ENCODE measurements around the gene TWSG1. TPM values are rescaled to one million over a fixed set of nuclear protein-coding genes. Genes with fewer than 3 reads are reported as not detected.

The TWSG1 gene
- total and polyA plus RNA-seq, 10 of the 15 experiments (the other 5 are each of a cell fraction or from before 2014, with no cell fraction given): 11.1 to 45.1 (median 27.7) TPM

DNA sequence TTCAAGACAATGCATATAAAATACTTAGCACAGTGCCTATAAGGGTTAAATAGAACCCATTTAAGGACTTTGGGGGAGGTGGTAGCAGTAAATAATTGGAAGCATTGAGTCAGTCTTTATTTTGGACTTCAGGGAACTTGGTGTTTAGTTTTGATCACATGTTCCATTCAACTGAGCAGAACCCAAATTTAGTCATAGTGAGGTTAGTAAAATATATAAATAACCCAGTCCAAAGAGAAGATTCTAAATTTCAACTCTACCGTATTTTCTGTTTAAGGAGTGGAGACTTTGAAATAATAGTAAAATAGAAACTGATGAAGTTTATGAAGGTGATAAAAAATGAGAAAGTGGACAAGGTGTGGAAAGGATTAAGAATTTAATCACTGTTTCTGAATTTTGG is 19.7 kb downstream of the TWSG1 start (continued):
- TF ChIP-seq E2F8 (IDR thresholded peaks at IDR 0.05; ENCODE audit: low read depth, partially characterized antibody) (no peak), LARP7 (IDR thresholded peaks at IDR 0.05) (no peak), WRNIP1 (IDR thresholded peaks at IDR 0.05; ENCODE audit: borderline replicate concordance, low read depth, low read length) (no peak), STAT3 (IDR thresholded peaks at IDR 0.05; ENCODE audit: low read depth, low read length) (no peak), GATAD2B (conservative IDR thresholded peaks at IDR 0.05; ENCODE audit: low read depth) (no peak), RELB (IDR thresholded peaks at IDR 0.05; ENCODE audit: low read depth) (peak; percentile 38; the same call in 1 of the 2 replicates), SKIL (IDR thresholded peaks at IDR 0.05; ENCODE audit: low read depth, poor library complexity, severe bottlenecking) (no peak), ZNF217 (IDR thresholded peaks at IDR 0.05) (0 out of 2 replicates have a peak, but pooled peaks have one; percentile 27), YY1 (IDR thresholded peaks at IDR 0.05; ENCODE audit: low read depth, low read length) (no peak), TCF3 (IDR thresholded peaks at IDR 0.05; ENCODE audit: borderline replicate concordance, insufficient read depth, low read depth, low read length) (no peak), POLR2AphosphoS5 (IDR thresholded peaks at IDR 0.05; ENCODE audit: low read length) (no peak), KAT2A (conservative IDR thresholded peaks at IDR 0.05; ENCODE audit: control insufficient read depth, low read depth, low read length) (no peak), FOXM1 (IDR thresholded peaks at IDR 0.05; ENCODE audit: low read depth, low read length) (peak; percentile 41; the same call in 1 of the 2 replicates), EP300 (IDR thresholded peaks at IDR 0.05; ENCODE audit: borderline replicate concordance in 1 of 2, control insufficient read depth in 1 of 2, low read depth in 2 of 2, low read length in 2 of 2) (peak in 1 of 2 experiments; percentile 57; a peak in 2 of 4 replicates), MXI1 (IDR thresholded peaks at IDR 0.05; ENCODE audit: low read depth, low read length) (peak; percentile 51; the same call in 1 of the 2 replicates), EGR1 (IDR thresholded peaks at IDR 0.05; ENCODE audit: borderline replicate concordance in 1 of 2, low read depth in 2 of 2, low read length in 2 of 2) (no peak), RCOR1 (conservative IDR thresholded peaks at IDR 0.05; ENCODE audit: low read depth, low read length) (no peak)
- TF ChIP-seq, protein P1, sequence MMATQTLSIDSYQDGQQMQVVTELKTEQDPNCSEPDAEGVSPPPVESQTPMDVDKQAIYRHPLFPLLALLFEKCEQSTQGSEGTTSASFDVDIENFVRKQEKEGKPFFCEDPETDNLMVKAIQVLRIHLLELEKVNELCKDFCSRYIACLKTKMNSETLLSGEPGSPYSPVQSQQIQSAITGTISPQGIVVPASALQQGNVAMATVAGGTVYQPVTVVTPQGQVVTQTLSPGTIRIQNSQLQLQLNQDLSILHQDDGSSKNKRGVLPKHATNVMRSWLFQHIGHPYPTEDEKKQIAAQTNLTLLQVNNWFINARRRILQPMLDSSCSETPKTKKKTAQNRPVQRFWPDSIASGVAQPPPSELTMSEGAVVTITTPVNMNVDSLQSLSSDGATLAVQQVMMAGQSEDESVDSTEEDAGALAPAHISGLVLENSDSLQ (IDR thresholded peaks at IDR 0.05): no peak
- TF ChIP-seq, protein P2, sequence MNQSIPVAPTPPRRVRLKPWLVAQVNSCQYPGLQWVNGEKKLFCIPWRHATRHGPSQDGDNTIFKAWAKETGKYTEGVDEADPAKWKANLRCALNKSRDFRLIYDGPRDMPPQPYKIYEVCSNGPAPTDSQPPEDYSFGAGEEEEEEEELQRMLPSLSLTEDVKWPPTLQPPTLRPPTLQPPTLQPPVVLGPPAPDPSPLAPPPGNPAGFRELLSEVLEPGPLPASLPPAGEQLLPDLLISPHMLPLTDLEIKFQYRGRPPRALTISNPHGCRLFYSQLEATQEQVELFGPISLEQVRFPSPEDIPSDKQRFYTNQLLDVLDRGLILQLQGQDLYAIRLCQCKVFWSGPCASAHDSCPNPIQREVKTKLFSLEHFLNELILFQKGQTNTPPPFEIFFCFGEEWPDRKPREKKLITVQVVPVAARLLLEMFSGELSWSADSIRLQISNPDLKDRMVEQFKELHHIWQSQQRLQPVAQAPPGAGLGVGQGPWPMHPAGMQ (IDR thresholded peaks at IDR 0.05; ENCODE audit: borderline replicate concordance): no peak
